Breast epithelium (tissue), 3 donors: ENCODE measurements around the gene SLF2.

Source experiments
- POLR2AphosphoS5 ChIP-seq, 3 donors: sonication (generic); formaldehyde crosslinking; IDR thresholded peaks; one replicate each; pipeline ENCODE4 v1.6.1; 2017; ENCODE audit warnings: antibody characterized with exemption in 3 of 3
- TF ChIP-seq, protein P1 (sequence below), 3 donors: fragments of 450-650 bp; IDR thresholded peaks; one replicate each; pipeline ENCODE4 v1.5.1; 2016 to 2017; ENCODE audit warnings: antibody characterized with exemption in 3 of 3, mild to moderate bottlenecking in 3 of 3, moderate library complexity in 3 of 3

GRCh38 chr10:100968062-100968736 is 55.4 kb downstream of the SLF2 start:
- TF ChIP-seq, protein P1, sequence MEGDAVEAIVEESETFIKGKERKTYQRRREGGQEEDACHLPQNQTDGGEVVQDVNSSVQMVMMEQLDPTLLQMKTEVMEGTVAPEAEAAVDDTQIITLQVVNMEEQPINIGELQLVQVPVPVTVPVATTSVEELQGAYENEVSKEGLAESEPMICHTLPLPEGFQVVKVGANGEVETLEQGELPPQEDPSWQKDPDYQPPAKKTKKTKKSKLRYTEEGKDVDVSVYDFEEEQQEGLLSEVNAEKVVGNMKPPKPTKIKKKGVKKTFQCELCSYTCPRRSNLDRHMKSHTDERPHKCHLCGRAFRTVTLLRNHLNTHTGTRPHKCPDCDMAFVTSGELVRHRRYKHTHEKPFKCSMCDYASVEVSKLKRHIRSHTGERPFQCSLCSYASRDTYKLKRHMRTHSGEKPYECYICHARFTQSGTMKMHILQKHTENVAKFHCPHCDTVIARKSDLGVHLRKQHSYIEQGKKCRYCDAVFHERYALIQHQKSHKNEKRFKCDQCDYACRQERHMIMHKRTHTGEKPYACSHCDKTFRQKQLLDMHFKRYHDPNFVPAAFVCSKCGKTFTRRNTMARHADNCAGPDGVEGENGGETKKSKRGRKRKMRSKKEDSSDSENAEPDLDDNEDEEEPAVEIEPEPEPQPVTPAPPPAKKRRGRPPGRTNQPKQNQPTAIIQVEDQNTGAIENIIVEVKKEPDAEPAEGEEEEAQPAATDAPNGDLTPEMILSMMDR (IDR thresholded peaks at IDR 0.05), result no peak
- TF ChIP-seq POLR2AphosphoS5 (IDR thresholded peaks at IDR 0.05), result no peak
